Astrocyte (in vitro differentiated cells and primary cell): ENCODE data around the gene CALHM1. TPM values are rescaled to one million over a fixed set of nuclear protein-coding genes. Genes with fewer than 3 reads are reported as not detected.

ENCODE experiments used
- DNase-seq: peaks from one replicate; pipeline ENCODE4 v3.0.0-alpha.2; 2010; ENCODE audit warnings: low read depth
- FAIRE-seq: peaks from 2 replicates; lab custom pipeline; 2011; peaks lifted over from hg19 to GRCh38; lab: Jason Lieb, UNC
- H2AFZ ChIP-seq: 2 replicates; pipeline ENCODE4 v1.6.0; 2012; ENCODE audit warnings: low read depth, low read length, inconsistent platforms
- H3K27ac ChIP-seq: 2 replicates; pipeline ENCODE4 v1.5.1; 2011; ENCODE audit warnings: low read depth, low read length, inconsistent platforms
- H3K27me3 ChIP-seq: 2 replicates; pipeline ENCODE4 v1.6.0; 2011; ENCODE audit warnings: low read length, inconsistent platforms; ENCODE audit not compliant: insufficient read depth
- H3K36me3 ChIP-seq: 2 replicates; pipeline ENCODE4 v1.5.1; 2011; ENCODE audit warnings: low read length, inconsistent platforms; ENCODE audit not compliant: insufficient read depth
- H3K4me1 ChIP-seq: 2 replicates; pipeline ENCODE4 v1.5.1; 2011; ENCODE audit warnings: low read length, inconsistent platforms; ENCODE audit not compliant: insufficient read depth
- H3K4me2 ChIP-seq: 2 replicates; pipeline ENCODE4 v1.6.0; 2012; ENCODE audit warnings: low read length, inconsistent platforms
- H3K4me3 ChIP-seq: 2 replicates; pipeline ENCODE4 v1.5.1; 2011; ENCODE audit warnings: low read depth, mild to moderate bottlenecking, low read length, inconsistent platforms; ENCODE audit not compliant: insufficient read depth
- H3K79me2 ChIP-seq: 2 replicates; pipeline ENCODE4 v1.6.0; 2012; ENCODE audit warnings: mild to moderate bottlenecking, low read length, inconsistent platforms; ENCODE audit not compliant: insufficient read depth
- H3K9ac ChIP-seq: 2 replicates; pipeline ENCODE4 v1.6.0; 2012; ENCODE audit warnings: mild to moderate bottlenecking, low read length, inconsistent platforms
- H3K9me3 ChIP-seq: 2 replicates; pipeline ENCODE4 v1.5.1; 2012; ENCODE audit warnings: low read depth, mild to moderate bottlenecking, low read length, inconsistent platforms; ENCODE audit not compliant: insufficient read depth
- H4K20me1 ChIP-seq: 2 replicates; pipeline ENCODE4 v1.6.0; 2012; ENCODE audit warnings: low read length, inconsistent platforms; ENCODE audit not compliant: insufficient read depth
- H3K27ac Mint-ChIP-seq: one replicate; pipeline ENCODE4 v1.8.0; 2021; ENCODE audit warnings: mild to moderate bottlenecking, mixed read lengths; ENCODE audit not compliant: unreplicated experiment
- H3K27me3 Mint-ChIP-seq: one replicate; pipeline ENCODE4 v1.8.0; 2021; ENCODE audit warnings: low read depth, mixed read lengths; ENCODE audit not compliant: unreplicated experiment
- H3K36me3 Mint-ChIP-seq: one replicate; pipeline ENCODE4 v1.8.0; 2021; ENCODE audit warnings: low read depth, mixed read lengths; ENCODE audit not compliant: unreplicated experiment
- H3K4me1 Mint-ChIP-seq: one replicate; pipeline ENCODE4 v1.8.0; 2021; ENCODE audit warnings: low read depth, mixed read lengths; ENCODE audit not compliant: unreplicated experiment
- H3K4me3 Mint-ChIP-seq: one replicate; pipeline ENCODE4 v1.8.0; 2021; ENCODE audit warnings: mild to moderate bottlenecking, moderate library complexity, mixed read lengths; ENCODE audit not compliant: unreplicated experiment
- H3K9me3 Mint-ChIP-seq: one replicate; pipeline ENCODE4 v1.8.0; 2021; ENCODE audit warnings: mild to moderate bottlenecking, mixed read lengths; ENCODE audit not compliant: unreplicated experiment
- CTCF ChIP-seq: IDR thresholded peaks from 2 replicates; pipeline ENCODE4 v1.5.1; 2011; ENCODE audit warnings: low read depth, mild to moderate bottlenecking, inconsistent platforms, low read length, moderate library complexity; ENCODE audit not compliant: insufficient read depth
- EZH2 ChIP-seq: IDR thresholded peaks from 2 replicates; pipeline ENCODE4 v1.6.1; 2012; ENCODE audit warnings: mild to moderate bottlenecking, low read length, inconsistent platforms; ENCODE audit not compliant: insufficient read depth
- total RNA-seq: library from RNA; stranded (reverse); gene quantifications from 2 replicates; pipeline ENCODE4 v1.2.1, GENCODE V29; 2021

Gene CALHM1
- total RNA-seq, 1 donor from 2014 or later: not detected

- H3K36me3 ChIP-seq: no peaks in the 10 kb centered on the region
- peak within 1 kb of the TSS; percentile 71 for H2AFZ ChIP-seq
- Mint-ChIP-seq H3K27ac (no peak within 1 kb of the TSS), H3K9me3 (peaks cover 2% of the 10 kb centered on the region), H3K4me1 (peaks cover 12% of the 10 kb centered on the region), H3K36me3 (peaks cover 22% of the 10 kb centered on the region), H3K27me3 (peaks cover 4% of the 10 kb centered on the region), H3K4me3 (no peak within 1 kb of the TSS)
- DNase-seq (no peak), FAIRE-seq (no peak)
- peak within 1 kb of the TSS; percentile 54 for H3K9ac ChIP-seq
- no peaks in the 10 kb centered on the region for H3K79me2 ChIP-seq
- TF ChIP-seq CTCF (no peak), EZH2 (no peak)
- no peak within 1 kb of the TSS for H3K27ac ChIP-seq
- H3K4me1 ChIP-seq: peaks cover 27% of the 10 kb centered on the region
- peak within 1 kb of the TSS; percentile 85 for H3K4me2 ChIP-seq
- no peaks in the 10 kb centered on the region for H3K9me3 ChIP-seq
- H4K20me1 ChIP-seq: peaks cover 28% of the 10 kb centered on the region
- no peaks in the 10 kb centered on the region for H3K27me3 ChIP-seq
- peak within 1 kb of the TSS; percentile 44 for H3K4me3 ChIP-seq
Measured at GRCh38 chr10:103451831-103452505, 6.7 kb downstream of the CALHM1 start, which contains the start of gene CALHM2. Gene CALHM2 (minus strand): TSS chr10:103452370. CDS start chr10:103449941, 2,429 bp downstream.

- Histone ChIP-seq H3K36me3 (no peaks in the 10 kb centered on the region), H3K9ac (peak overlapping the region; percentile 54), H3K27me3 (no peaks in the 10 kb centered on the region), H3K9me3 (no peaks in the 10 kb centered on the region), H3K79me2 (no peaks in the 10 kb centered on the region), H3K4me1 (peaks cover 27% of the 10 kb centered on the region), H3K27ac (no peak overlapping the region), H3K4me2 (peak overlapping the region; percentile 85), H4K20me1 (peaks cover 35% of the 10 kb centered on the region), H2AFZ (no peak overlapping the region), H3K4me3 (peak overlapping the region; percentile 44)
- peaks cover 2% of the 10 kb centered on the region for H3K9me3 Mint-ChIP-seq
- H3K27me3 Mint-ChIP-seq: peaks cover 4% of the 10 kb centered on the region
- no peak overlapping the region for H3K4me3 Mint-ChIP-seq
- FAIRE-seq (no peak), DNase-seq (no peak)
- H3K4me1 Mint-ChIP-seq: peaks cover 13% of the 10 kb centered on the region
- peaks cover 27% of the 10 kb centered on the region for H3K36me3 Mint-ChIP-seq
- H3K27ac Mint-ChIP-seq: no peak overlapping the region
- TF ChIP-seq CTCF (no peak), EZH2 (no peak)
Measured at GRCh38 chr10:103451091-103451813, 7.4 kb downstream of the CALHM1 start.
